ENCODE measurements around the gene SHISAL1. TPM values are rescaled to one million over a fixed set of nuclear protein-coding genes. Genes with fewer than 3 reads are reported as not detected.

The SHISAL1 gene
- total RNA-seq, 4 donors from 2014 or later = 6.6 to 20.4 (median 12.4) TPM

- intact Hi-C loops (cut with DNase I) = no loop called here
- 86% methylated on average over 4 of the region's 4 CpGs for WGBS
- no peaks in the 10 kb centered on the region for H3K36me3 ChIP-seq
- H3K27ac ChIP-seq (replicated peaks in 1 of 4) = no peak overlapping the region
- H3K27me3 ChIP-seq = peaks cover 0 to 16% (median 0%) of the 10 kb centered on the region in 4 donors
- no peak overlapping the region for H3K4me3 ChIP-seq
- H3K4me1 ChIP-seq = peaks cover 19 to 56% (median 51%) of the 10 kb centered on the region in 4 donors
- TF ChIP-seq, protein P1, sequence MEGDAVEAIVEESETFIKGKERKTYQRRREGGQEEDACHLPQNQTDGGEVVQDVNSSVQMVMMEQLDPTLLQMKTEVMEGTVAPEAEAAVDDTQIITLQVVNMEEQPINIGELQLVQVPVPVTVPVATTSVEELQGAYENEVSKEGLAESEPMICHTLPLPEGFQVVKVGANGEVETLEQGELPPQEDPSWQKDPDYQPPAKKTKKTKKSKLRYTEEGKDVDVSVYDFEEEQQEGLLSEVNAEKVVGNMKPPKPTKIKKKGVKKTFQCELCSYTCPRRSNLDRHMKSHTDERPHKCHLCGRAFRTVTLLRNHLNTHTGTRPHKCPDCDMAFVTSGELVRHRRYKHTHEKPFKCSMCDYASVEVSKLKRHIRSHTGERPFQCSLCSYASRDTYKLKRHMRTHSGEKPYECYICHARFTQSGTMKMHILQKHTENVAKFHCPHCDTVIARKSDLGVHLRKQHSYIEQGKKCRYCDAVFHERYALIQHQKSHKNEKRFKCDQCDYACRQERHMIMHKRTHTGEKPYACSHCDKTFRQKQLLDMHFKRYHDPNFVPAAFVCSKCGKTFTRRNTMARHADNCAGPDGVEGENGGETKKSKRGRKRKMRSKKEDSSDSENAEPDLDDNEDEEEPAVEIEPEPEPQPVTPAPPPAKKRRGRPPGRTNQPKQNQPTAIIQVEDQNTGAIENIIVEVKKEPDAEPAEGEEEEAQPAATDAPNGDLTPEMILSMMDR (IDR thresholded peaks at IDR 0.05) = no peak
- TF ChIP-seq POLR2A (IDR thresholded peaks at IDR 0.05; ENCODE audit: low read depth) = no peak
- no peak for TF ChIP-seq EP300 (IDR thresholded peaks at IDR 0.05)
- no peak for TF ChIP-seq POLR2AphosphoS5 (IDR thresholded peaks at IDR 0.05)
- no peak for DNase-seq (ENCODE audit: extremely low spot score)
- H3K9me3 ChIP-seq = no peaks in the 10 kb centered on the region
These were observed 42.9 kb upstream of the SHISAL1 start for GRCh38 chr22:44355716-44356070.

DNA sequence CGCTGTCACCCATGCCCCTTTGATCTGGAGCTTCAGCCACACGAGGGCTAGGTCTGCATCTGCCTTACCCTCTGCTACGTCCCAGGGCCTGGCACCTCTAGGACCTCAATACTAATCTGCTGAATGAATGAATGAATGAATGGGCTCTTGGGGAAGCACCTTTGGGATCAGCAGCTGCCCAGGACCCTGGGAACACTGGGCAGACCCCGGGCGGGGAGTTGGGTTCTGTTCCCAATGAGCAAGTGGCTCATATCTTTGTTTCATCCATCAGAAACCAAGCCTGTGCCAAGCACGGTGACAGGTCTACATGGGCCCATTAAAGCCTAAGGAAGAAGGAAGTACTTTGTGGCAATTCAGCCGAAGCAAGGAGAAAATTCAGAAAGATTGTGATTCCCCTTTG, 41.5 kb upstream of the SHISAL1 start:
- H3K4me3 ChIP-seq = no peak overlapping the region
- TF ChIP-seq POLR2AphosphoS5 (IDR thresholded peaks at IDR 0.05) (no peak), POLR2A (IDR thresholded peaks at IDR 0.05; ENCODE audit: low read depth) (no peak), EP300 (IDR thresholded peaks at IDR 0.05) (no peak)
- TF ChIP-seq, protein P1 (IDR thresholded peaks at IDR 0.05) = no peak
- H3K4me1 ChIP-seq = peaks cover 12 to 41% (median 37%) of the 10 kb centered on the region in 4 donors
- 90% methylated on average over 7 of the region's 7 CpGs for WGBS
- DNase-seq (ENCODE audit: extremely low spot score) = no peak
- H3K27ac ChIP-seq (replicated peaks in 1 of 4) = no peak overlapping the region
- intact Hi-C loops (cut with DNase I) = no loop called here
- no peaks in the 10 kb centered on the region for H3K36me3 ChIP-seq
- peaks cover 0 to 24% (median 0%) of the 10 kb centered on the region in 4 donors for H3K27me3 ChIP-seq
- no peaks in the 10 kb centered on the region for H3K9me3 ChIP-seq

DNA sequence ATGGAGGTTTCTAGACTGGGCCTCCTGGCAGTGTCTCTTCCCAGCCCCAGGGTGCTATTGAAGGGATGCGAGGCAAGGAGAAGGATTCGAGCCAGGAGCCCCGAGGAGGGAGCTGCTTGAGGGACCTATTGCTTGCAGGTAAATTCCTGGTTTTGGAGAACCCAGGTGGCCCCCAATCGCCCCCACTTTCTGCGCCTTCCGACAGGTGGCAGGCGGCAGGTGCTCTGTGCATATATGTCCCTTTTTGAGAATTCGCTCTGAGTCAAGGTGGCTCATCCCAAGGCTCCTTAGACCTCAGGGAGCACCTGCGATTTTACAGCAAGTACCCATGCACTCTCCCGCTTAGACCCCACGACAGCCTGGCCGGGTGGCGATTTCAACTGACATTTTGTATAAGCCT, 40.3 kb upstream of the SHISAL1 start:
- no peaks in the 10 kb centered on the region for H3K36me3 ChIP-seq
- no peak overlapping the region for H3K27ac ChIP-seq (replicated peaks in 1 of 4)
- peaks cover 8 to 29% (median 24%) of the 10 kb centered on the region in 4 donors for H3K4me1 ChIP-seq
- no peak for TF ChIP-seq EP300 (IDR thresholded peaks at IDR 0.05)
- TF ChIP-seq POLR2AphosphoS5 (IDR thresholded peaks at IDR 0.05) = no peak
- TF ChIP-seq POLR2A (IDR thresholded peaks at IDR 0.05; ENCODE audit: low read depth) = no peak
- TF ChIP-seq, protein P1 (IDR thresholded peaks at IDR 0.05) = no peak
- intact Hi-C loops (cut with DNase I) = no loop called here
- peaks cover 0 to 24% (median 0%) of the 10 kb centered on the region in 4 donors for H3K27me3 ChIP-seq
- 92% methylated on average over 12 of the region's 13 CpGs for WGBS
- DNase-seq (ENCODE audit: extremely low spot score) = no peak
- no peaks in the 10 kb centered on the region for H3K9me3 ChIP-seq
- no peak overlapping the region for H3K4me3 ChIP-seq

DNA sequence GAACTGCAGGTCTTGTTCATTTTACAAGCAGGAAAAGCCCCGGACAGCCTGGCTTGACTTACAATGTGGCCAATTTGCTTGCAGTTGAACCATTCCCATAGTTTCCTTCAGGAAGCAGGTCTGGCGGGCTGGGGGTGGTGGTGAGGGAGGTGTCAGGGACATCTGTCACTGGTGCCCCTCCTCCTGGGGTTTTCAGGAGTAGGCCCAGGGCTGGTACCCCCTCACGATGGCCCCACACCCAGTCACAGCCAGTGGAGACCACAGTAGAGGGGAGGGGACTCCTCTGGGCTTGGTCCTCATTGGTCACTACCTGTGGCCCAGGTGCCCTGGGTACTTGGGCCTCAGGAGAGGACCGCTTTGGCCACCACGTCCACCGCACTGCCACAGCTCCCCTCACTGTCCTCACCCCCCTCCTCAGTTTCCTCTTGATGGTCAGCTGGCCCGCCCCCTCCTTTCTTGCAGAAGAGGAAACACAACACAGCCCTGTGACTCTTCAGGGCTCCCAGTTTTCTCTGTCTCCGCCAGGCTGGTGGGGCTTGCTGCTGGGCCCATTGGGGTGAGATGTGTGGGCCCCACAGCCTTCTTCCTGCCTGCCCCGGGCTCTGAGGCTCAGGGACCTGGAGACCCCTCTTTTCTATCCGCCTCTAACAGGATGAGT, 39.8 kb upstream of the SHISAL1 start:
- intact Hi-C loops (cut with DNase I) = no loop called here
- H3K4me1 ChIP-seq = peaks cover 3 to 24% (median 19%) of the 10 kb centered on the region in 4 donors
- peaks cover 0 to 24% (median 0%) of the 10 kb centered on the region in 4 donors for H3K27me3 ChIP-seq
- H3K9me3 ChIP-seq = no peaks in the 10 kb centered on the region
- H3K36me3 ChIP-seq = no peaks in the 10 kb centered on the region
- TF ChIP-seq POLR2A (IDR thresholded peaks at IDR 0.05; ENCODE audit: low read depth) (no peak), EP300 (IDR thresholded peaks at IDR 0.05) (no peak), POLR2AphosphoS5 (IDR thresholded peaks at IDR 0.05) (no peak)
- TF ChIP-seq, protein P1 (IDR thresholded peaks at IDR 0.05) = no peak
- no peak overlapping the region for H3K27ac ChIP-seq (replicated peaks in 1 of 4)
- DNase-seq (ENCODE audit: extremely low spot score) = no peak
- 81% methylated on average over 9 of the region's 10 CpGs for WGBS
- no peak overlapping the region for H3K4me3 ChIP-seq
